ENCODE measurements around the gene NEK1.
"Not testable (repeated sequence)": the region's sequence is repeated elsewhere in the genome, so short reads cannot be mapped to it uniquely, and the experiment has no call there.

NEK1 gene

DNA sequence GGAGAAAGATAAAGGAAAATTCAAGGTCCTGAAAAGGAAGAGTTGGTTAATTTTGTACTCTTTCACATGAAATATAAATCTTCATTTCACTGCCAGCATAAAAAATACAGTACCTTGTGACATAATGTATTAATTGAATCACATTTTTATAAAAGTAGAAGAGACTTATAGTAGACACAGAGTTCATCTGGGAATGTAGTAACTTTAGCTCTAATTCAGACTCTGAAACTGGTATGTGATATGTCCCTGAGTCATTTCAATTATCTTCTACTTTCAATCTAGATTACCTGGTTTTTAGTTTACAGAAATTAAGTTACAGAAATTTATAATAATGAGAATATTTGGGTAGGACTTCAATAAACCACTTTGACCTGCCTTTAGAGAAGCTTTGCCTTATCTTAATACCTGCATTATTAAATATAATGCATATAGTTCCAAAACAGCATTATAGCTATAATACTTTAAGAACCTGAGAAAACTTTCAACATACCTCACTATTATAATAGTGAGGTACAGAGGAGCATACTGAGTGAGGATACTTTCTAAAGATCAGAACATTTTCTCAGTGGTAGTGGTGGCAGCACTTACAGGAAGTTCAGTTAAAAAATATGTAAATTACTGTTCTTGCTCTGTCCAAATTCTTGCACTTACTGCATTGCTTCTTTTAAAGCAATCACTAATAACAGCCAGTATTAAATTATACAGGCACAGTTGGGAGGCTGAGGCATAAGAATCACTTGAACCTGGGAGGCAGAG, 11.2 kb downstream of the NEK1 start:
- in situ Hi-C loops (cut with MboI; ENCODE audit: low sequenced_read_pairs), result no loop called here

DNA sequence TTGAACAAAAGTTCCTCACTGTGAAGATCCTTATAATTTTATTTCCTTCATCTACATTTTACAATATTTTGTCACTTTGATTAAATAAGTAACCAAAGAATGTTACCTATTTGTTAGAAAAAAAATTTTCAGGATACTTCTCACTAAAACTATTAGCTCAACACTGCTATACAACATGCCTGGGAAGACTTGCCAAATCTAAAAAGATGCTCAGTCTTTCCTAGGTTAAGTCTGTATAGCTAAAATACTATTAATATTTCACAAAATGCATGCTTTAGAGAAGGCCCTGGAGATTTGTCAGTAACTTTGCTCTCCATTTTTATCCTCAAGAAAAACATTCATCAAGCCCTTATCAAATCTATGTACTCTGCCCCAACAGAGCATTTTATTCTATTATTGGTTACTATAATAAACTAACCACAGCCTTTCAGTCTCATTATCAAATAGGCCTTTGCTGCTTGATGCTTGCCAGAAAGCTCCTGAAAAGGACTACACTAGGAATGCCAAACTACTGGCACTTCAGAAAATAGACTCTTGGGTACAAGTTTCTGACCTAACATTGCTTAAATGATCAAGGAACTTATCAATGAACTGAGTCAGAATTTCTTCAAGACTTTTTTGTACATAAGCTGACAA, 17.7 kb downstream of the NEK1 start:
- in situ Hi-C loops (cut with MboI; ENCODE audit: low sequenced_read_pairs), result no loop called here

DNA sequence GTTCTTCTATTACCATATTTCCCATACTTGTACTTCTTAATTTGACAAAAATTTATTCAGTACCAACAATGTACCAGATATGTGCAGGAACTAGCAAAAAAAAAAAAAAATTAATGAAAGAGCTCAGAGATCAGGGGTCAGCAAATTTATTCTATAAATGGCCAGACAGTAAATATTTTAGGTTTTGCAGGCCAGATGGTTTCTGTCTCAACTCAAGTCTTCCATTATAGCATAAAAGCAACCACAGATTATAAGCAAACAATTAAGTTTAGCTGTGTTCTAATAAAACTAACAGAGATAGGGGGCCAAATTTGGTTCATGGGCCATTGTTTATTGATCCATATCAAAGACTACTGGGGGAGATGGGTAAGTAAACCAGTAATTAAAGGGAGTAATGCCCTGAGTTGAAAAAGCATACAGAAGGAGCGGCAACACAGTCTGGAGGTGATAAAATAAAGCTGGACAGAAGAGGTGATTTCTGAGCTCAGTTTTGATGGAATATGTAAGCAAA, 19.3 kb downstream of the NEK1 start:
- in situ Hi-C loops (cut with MboI; ENCODE audit: low sequenced_read_pairs), result no loop called here

DNA sequence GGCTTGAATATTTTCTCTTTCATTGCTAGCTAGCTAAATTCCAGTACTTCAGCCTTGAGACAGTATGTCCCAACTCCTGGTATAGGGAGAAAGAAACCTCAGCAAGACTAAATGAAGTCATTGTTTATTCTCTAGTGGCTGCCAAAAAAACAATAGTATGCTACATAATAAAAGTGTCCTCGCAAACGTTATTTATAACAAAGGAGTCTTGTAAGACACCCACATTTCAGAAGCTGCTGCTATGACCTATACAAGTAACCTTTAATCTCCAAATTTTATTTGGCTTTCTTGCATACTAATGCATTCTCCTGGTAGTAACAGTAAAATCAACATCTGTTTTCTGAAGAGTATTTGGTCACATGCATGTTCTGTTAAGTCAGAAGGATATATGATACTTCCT, 28.8 kb downstream of the NEK1 start:
- in situ Hi-C loops (cut with MboI; ENCODE audit: low sequenced_read_pairs), result no loop called here

DNA sequence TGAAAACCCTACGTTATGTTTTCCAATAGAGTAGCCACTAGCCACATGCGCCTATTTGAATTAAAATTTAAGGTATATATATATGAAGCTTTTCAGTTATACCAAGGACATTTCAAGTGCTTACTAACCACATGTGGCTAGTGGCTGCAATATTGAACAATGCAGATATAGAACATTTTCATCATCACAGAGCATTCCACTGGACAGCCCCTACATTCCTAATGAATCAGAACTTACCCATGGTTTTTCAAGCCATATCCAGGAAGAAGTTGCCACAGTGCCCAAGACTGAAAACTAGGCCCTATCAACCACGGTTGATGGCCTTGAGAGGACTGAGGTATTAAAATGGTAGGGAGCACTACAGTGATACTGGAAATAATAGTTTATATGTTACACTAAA, 29.7 kb downstream of the NEK1 start:
- in situ Hi-C loops (cut with MboI; ENCODE audit: low sequenced_read_pairs), result no loop called here

DNA sequence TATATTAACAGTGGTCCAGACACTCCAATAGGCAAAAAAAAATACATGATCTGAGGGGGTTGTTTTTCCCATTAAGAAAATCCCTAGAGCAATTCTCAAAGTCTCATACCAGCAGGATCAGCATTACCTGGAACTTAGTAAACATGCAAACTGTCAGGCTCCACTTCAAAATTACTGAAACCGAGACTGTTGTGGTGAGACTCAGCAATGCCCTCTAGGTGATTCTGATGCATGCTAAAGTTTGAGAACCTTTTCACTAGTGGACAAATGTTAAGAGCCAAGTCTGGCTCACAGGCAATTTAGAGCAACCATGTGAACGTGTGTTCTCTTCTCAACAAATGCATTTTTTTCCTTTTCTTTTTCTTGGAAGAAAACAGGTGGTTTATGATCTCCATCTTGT, 30.2 kb downstream of the NEK1 start:
- in situ Hi-C loops (cut with MboI; ENCODE audit: low sequenced_read_pairs), result no loop called here

DNA sequence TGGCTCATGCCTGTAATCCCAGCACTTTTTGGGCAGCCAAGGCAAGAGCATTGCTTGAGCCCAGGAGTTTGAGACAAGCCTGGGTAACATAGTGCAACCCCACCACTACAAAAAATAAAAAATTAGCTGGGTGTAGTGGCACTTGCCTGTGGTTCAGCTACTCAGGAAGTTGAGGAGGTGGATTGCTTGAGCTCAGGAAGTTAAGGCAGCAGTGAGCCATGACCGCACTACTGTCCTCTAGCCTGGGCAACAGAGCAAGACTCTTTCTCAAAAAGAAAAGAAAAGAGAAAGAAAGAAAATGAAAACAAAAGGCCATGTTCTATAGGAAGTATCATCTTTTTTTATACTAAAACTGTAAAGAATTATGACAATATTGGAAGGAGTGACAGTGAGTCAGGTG, 38.5 kb downstream of the NEK1 start:
- in situ Hi-C loops (cut with MboI; ENCODE audit: low sequenced_read_pairs), result no loop called here

DNA sequence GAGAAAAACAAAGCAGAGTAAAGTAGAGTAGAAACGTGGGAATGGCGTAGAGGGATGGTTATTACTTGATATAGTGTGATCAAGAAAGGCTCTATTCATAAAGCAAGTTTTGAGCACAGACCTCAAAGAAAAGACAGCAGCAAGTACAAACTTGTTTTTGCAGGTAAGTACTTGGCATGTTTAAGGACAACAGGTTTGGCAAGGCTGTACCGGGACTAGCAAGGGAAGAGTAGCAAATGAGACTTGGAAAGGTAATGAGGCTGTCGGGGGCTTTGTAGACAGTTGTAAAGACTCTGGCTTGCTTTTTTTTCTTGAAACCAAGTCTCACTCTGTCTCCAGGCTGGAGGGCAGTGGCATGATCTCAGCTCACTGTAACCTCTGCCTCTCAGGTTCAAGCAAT, 40.9 kb downstream of the NEK1 start:
- in situ Hi-C loops (cut with MboI; ENCODE audit: low sequenced_read_pairs), result no loop called here

DNA sequence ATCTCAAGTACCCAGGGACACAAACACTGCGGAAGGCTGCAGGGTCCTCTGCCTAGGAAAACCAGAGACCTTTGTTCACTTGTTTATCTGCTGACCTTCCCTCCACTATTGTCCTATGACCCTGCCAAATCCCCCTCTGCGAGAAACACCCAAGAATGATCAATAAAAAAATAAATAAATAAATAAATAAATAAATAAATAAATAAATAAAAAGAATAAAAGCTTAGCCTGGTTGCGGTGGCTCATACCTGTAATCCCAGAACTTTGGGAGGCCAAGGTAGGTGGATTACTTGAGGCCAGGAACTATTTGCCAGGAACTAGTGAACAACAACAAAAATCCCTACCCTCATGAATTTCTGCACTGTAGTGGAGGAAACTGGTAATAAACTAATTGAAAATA, 41.4 kb downstream of the NEK1 start:
- in situ Hi-C loops (cut with MboI; ENCODE audit: low sequenced_read_pairs), result not testable (repeated sequence)

DNA sequence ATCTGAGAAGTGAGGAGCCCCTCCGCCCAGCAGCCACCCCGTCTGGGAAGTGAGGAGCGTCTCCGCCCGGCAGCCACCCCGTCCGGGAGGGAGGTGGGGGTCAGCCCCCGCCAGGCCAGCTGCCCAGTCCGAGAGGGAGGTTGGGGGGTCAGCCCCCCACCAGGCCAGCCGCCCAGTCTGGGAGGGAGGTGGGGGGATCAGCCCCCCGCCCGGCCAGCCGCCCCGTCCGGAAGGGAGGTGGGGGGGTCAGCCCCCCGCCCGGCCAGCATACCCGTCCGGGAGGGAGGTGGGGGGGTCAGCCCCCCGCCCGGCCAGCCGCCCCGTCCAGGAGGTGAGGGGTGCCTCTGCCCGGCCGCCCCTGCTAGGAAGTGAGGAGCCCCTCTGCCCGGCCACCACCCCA, 42.1 kb downstream of the NEK1 start:
- in situ Hi-C loops (cut with MboI; ENCODE audit: low sequenced_read_pairs), result not testable (repeated sequence)

DNA sequence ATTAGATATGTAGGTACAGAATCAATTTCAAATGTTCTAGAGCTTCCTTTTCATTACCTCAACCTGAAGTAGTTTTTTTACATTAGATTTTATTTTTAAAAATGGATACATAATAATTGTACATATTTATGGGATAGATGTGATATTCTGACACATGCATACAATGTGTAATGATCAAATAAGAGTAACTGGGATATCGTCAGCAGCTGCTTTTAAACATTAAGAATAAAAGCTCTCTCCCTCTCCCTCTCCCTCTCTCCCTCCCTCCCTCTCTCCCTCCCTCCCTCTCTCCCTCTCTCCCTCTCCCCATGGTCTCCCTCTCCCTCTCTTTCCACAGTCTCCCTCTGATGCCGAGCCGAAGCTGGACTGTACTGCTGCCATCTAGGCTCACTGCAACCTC, 43.2 kb downstream of the NEK1 start:
- in situ Hi-C loops (cut with MboI; ENCODE audit: low sequenced_read_pairs), result not testable (repeated sequence)

DNA sequence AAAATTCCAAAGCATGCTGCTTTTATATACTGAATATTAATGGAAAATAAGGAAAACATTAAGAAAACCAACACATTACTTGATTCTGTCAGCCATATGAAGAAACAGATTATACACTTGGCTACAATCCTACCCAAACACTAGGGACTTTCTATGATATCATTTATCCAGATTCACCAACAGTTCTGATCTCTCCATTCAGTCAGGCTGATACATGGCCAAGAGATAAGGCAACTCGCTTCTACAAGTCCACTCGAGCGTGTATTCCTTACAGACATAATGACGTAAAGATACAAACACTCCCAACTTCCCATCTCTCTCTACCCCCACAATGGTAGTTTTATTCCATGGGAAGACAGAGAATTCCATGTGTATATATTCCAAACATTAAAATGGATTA, 44.5 kb downstream of the NEK1 start:
- in situ Hi-C loops (cut with MboI; ENCODE audit: low sequenced_read_pairs), result no loop called here

DNA sequence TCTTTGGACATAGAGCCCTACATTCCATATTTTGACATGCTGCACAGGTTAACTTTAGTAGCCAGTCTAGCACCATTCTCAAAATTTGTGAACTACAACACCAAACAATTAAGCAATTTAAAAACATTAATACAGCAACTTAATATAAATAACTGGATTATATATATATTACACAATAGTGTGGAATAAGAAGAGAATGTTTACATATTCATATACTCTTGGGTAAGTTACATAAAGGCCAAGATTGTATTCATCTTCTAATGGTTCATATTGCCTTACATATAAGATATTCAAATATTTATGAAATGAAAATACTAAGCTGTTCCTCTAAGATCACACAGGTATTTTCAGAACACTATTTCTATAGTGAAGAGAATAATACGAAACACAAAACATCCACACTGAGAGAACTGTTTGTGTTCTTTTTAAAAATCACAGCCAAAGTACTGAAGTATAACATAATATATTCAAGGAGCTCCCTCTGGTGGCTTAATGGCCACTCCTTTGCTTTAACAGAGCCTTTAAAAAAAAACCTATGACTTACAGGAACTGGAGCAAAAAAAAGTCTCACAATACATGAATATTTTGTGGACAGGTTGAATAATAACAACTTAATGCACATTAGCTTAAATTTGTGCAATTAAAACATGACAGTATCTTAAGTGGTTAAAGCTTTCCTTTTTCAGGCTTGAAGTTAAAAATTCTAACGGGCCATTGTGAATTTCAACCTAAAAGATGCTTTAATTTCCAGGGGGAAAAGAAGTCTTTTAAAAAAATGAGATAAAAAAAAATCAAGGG, 46.2 kb downstream of the NEK1 start:
- in situ Hi-C loops (cut with MboI; ENCODE audit: low sequenced_read_pairs), result no loop called here

DNA sequence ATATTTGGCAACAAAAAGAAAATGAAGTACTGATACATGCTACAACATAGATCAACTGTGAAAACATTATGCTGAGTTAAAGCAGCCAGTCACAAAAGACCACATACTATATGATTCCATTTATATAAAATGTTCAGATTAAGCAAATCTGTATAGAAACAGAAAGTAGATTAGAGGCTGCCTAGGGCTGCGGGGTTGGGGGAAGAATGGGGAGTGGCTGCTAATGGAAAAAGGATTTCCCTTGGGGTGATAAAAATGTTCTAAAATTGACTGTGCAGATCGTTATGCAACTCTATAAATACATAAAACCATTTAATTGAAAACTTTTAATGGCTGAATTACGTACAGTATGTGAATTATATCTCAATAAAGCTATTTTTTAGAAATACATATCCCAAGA, 46.8 kb downstream of the NEK1 start:
- in situ Hi-C loops (cut with MboI; ENCODE audit: low sequenced_read_pairs), result no loop called here

DNA sequence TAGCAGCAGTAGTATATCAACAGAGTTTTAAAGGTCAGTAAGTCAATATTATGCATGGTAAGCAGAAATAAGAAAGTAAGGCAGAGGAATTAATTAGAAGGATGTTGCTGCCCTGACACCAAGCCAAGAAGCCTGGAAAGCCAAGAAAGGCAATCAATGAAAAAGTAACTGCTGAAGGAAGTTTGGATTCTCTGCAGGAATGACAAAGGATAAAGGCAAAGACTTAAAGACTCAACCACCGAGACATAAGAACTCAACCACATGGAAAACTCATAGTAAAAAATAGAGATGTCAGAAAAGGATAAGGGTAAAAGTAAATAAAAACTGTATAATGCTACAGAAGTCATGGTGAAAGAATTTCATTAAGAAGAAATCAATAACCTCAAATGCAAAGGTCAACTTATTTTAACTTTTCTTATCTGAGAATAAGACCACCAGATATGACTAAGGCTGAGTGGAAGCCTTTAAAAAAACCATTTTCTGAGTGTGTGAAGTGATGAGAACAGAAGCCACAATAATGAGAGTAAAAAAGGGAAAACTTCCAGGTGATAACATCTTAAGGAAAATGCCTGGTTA, 55.2 kb downstream of the NEK1 start:
- in situ Hi-C loops (cut with MboI; ENCODE audit: low sequenced_read_pairs), result no loop called here

DNA sequence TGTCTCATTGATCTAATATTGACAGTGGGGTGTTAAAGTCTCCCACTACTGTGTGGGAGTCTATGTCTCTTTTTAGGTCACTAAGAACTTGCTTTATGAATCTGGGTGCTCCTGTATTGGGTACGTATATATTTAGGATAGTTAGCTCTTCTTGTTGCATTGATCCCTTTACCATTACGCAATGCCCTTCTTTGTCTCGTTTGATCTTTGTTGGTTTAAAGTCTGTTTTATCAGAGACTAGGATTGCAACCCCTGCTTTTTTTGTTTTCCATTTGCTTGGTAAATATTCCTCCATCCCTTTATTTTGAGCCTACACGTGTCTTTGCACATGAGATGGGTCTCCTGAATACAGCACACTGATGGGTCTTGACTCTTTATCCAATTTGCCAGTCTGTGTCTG, 65.8 kb downstream of the NEK1 start:
- in situ Hi-C loops (cut with MboI; ENCODE audit: low sequenced_read_pairs), result not testable (repeated sequence)

DNA sequence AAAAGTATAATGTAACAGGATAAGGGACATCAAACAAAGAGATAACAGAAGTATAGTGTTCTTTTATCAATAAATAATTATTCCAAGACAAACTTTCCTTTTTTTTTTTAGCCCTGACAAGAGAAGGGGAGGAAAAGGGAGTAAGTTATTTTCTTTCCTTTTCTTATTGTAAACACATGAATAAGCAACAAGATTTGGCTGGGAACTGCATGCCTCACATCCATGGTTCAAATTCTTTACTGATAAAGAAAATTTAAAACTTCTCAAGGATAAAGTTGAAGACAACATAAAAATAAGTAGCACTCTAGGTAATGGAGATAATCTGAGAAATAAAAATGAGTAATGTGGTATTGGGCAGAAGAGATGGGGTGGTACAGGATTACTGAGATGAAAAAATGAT, 71.6 kb downstream of the NEK1 start:
- in situ Hi-C loops (cut with MboI; ENCODE audit: low sequenced_read_pairs), result no loop called here

DNA sequence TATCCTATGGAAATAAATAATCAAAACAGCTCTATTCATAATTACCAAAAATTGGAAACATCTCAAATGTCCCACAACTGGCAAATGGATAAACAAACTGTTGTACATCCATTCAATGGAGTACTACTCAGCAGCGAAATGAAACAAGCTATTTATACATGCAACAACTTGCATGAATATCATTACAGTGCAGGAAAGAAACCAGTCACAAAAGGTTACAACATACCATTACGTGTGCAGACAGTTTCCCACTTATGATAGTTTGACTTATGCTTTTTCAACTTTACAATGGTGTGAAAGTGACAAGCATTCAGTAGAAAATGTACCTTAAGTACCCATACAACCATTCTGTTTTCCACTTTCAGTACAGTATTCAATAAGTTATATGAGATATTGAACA, 82.3 kb downstream of the NEK1 start:
- in situ Hi-C loops (cut with MboI; ENCODE audit: low sequenced_read_pairs), result no loop called here

DNA sequence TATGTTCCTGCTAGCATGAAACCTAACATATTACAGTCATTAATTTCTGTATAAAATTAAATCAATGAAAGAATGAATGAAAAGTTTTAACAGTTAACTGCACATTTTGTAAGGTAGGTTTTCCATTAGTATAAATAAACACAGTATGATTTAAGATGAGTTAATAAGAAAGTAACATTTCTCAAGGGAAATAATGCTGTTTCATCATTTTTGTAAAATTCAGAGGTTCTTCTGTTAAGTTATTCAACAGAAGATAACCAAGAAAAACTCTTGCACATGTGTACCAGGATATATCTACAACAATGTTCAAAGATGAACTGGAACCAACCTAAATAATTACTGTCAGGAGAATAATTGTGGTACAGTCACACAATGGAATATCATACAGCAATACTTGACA, 88.6 kb downstream of the NEK1 start:
- in situ Hi-C loops (cut with MboI; ENCODE audit: low sequenced_read_pairs), result no loop called here

DNA sequence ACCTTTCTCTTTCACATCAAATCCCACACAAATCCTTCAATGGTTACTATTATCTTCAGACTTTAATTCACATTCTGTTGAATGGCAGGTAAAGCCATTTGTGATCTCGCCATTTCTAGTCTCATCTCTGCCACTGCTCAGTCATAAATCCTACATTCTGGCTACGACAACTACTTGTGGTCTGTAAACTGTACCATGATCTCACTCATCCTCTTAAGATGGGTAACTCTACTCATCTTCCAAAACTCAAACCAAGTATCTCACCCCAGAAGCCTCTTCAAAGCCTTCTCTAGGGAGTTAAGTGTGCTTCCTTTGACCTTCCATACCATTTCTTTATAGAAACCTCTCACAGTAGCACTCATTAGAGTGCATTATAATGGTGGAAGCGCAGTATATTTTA, 101.8 kb downstream of the NEK1 start:
- in situ Hi-C loops (cut with MboI; ENCODE audit: low sequenced_read_pairs), result no loop called here

DNA sequence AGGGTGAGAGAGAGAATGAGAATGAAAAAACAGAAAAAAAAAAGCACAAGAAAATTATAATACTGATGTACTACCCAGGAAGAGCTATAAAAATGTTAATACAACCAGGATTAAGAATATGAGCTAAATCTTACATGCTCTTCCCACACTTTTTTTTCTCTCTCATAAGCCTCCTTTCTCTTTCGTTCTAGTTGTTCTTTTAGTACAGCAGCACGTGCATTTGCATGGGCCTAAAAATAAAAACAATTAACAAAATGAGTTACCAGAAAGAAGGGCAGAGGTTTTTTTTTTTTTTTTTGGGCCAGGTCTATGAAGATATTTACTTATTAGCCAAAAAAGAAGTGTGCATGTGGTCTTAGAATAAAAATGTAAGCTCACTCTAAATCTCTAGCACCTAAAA, 105.5 kb downstream of the NEK1 start:
- in situ Hi-C loops (cut with MboI; ENCODE audit: low sequenced_read_pairs), result no loop called here

DNA sequence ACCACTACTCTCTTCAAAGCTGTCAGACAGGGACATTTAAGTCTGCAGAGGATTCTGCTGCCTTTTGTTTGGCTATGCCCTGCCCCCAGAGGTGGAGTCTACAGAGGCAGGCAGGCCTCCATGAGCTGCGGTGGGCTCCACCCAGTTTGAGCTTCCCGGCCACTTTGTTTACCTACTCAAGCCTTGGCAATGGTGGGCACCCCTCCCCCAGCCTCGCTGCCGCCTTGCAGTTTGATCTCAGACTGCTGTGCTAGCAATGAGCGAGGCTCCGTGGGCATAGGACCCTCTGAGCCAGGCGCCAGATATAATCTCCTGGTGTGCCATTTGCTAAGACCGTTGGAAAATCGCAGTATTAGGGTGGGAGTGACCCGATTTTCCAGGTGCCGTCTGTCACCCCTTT, 112.5 kb downstream of the NEK1 start:
- in situ Hi-C loops (cut with MboI; ENCODE audit: low sequenced_read_pairs), result not testable (repeated sequence)
